Measurements from ENCODE around the gene MYL5.
"Not testable (repeated sequence)": the region's sequence is repeated elsewhere in the genome, so short reads cannot be mapped to it uniquely, and the experiment has no call there.

MYL5 gene

GRCh38 chr4:636628-637159 lies 37.6 kb upstream of the MYL5 start:
- DNase-seq: no peak

- peak in 3 of 14 donors; percentile 18 to 72 (median 19) for DNase-seq
These were observed 36.6 kb upstream of the MYL5 start for GRCh38 chr4:637536-638280.

GRCh38 chr4:642366-642765 lies 32.0 kb upstream of the MYL5 start:
- not testable (repeated sequence) for DNase-seq

- DNase-seq: no peak
These were observed 27.9 kb upstream of the MYL5 start for GRCh38 chr4:646460-646859.

- no peak for DNase-seq
These were observed 26.9 kb upstream of the MYL5 start for GRCh38 chr4:647481-647880.

- no peak for DNase-seq
These were observed 25.6 kb upstream of the MYL5 start for GRCh38 chr4:648579-649292.

GRCh38 chr4:649293-649625 lies 25.1 kb upstream of the MYL5 start:
- no peak for DNase-seq

GRCh38 chr4:649751-650310 lies 24.5 kb upstream of the MYL5 start:
- no peak for DNase-seq

GRCh38 chr4:650461-650860 lies 23.9 kb upstream of the MYL5 start:
- no peak for DNase-seq

GRCh38 chr4:650951-651883 lies 23.1 kb upstream of the MYL5 start:
- DNase-seq: peak in 11 of 14 donors; percentile 47 to 83 (median 66)

GRCh38 chr4:651884-652642 lies 22.3 kb upstream of the MYL5 start:
- peak in 2 of 14 donors; percentile 64 to 66 for DNase-seq

- peak in 1 of 14 donors; percentile 19 for DNase-seq
These were observed 21.1 kb upstream of the MYL5 start for GRCh38 chr4:653080-653821.

- DNase-seq: no peak
These were observed 20.4 kb upstream of the MYL5 start for GRCh38 chr4:653831-654502.

- DNase-seq: no peak
These were observed 19.9 kb upstream of the MYL5 start for GRCh38 chr4:654503-654845.

- peak in 7 of 14 donors; percentile 16 to 48 (median 38) for DNase-seq
These were observed 19.4 kb upstream of the MYL5 start for GRCh38 chr4:654871-655463.

- DNase-seq: peak in 1 of 14 donors; percentile 24
These were observed 18.7 kb upstream of the MYL5 start for GRCh38 chr4:655464-656151.

GRCh38 chr4:656436-657337 lies 17.7 kb upstream of the MYL5 start:
- DNase-seq: no peak

- no peak for DNase-seq
These were observed 17.0 kb upstream of the MYL5 start for GRCh38 chr4:657338-657833.
